Skeletal muscle cell (primary cell): ENCODE measurements around the gene PPP1R3F.

ENCODE experiments used
- DNase-seq: peaks from one replicate; pipeline ENCODE4 v3.0.0-alpha.2; 2010; ENCODE audit warnings: low read depth
- H3K4me3 ChIP-seq: 2 replicates; pipeline ENCODE4 v1.5.1; 2011; ENCODE audit warnings: low read depth, mild to moderate bottlenecking, control low read depth, low read length, moderate library complexity

Gene PPP1R3F, protein sequence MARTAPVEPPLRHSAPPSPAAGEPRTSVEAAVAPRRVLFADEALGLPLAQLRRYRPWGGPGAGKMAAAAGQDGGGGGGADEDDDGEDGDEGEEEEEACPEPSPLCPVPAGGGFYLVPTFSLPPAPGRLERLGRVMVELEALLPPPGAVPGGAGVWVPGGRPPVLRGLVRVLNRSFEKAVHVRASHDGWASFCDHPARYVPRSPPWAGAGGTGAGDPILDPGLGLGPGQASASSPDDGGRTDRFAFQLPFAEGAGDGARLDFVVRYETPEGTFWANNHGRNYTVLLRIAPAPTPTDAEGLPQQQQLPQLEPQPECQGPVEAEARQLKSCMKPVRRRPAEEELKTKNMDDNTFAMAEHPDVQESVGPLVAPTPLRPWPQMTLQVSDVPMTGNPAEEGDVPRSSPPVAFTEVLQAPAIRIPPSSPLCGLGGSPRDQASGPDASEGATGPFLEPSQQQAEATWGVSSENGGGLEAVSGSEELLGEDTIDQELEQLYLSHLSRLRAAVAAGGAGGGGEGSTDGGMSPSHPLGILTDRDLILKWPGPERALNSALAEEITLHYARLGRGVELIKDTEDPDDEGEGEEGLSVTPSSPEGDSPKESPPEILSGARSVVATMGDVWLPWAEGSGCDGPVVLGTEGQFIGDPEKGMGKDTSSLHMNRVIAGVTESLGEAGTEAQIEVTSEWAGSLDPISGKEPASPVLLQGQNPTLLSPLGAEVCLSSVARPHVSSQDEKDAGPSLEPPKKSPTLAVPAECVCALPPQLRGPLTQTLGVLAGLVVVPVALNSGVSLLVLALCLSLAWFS

GRCh38 chrX:49269767-49270248 lies at the start of gene PPP1R3F:
PPP1R3F (plus strand) TSS chrX:49269793; CDS start chrX:49269870, 77 bp downstream.
- DNase-seq: no peak
- peak within 1 kb of the TSS; percentile 62 for H3K4me3 ChIP-seq

GRCh38 chrX:49220100-49220499 lies 49.5 kb upstream of the PPP1R3F start:
- H3K4me3 ChIP-seq: no peak overlapping the region
- no peak for DNase-seq

GRCh38 chrX:49221868-49222267 lies 47.7 kb upstream of the PPP1R3F start:
- no peak overlapping the region for H3K4me3 ChIP-seq
- DNase-seq: no peak

- H3K4me3 ChIP-seq: no peak overlapping the region
- DNase-seq: no peak
Measured at GRCh38 chrX:49225858-49226257, 43.7 kb upstream of the PPP1R3F start.

DNA sequence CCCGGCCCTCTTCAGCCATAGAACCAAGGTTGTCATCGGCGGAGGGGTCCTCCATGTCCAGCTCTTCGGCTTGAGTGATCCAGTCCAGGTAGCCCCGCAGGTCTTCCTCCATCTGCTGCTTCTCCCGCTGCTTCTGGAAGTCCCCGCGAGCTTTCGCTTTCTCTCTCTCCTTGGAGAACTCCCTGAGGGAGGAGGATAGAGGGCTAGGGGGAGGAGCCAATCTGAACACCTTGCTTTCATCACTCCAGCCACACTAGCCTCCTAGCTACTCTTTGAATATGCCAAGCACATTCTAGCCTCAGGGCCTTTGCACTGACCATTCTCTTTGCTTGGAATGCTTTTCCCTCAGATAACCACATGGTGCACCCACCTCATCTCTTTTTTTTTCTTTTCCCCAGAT lies 42.6 kb upstream of the PPP1R3F start:
- DNase-seq: no peak
- no peak overlapping the region for H3K4me3 ChIP-seq

GRCh38 chrX:49227726-49228125 lies 41.9 kb upstream of the PPP1R3F start:
- H3K4me3 ChIP-seq: no peak overlapping the region
- no peak for DNase-seq

DNA sequence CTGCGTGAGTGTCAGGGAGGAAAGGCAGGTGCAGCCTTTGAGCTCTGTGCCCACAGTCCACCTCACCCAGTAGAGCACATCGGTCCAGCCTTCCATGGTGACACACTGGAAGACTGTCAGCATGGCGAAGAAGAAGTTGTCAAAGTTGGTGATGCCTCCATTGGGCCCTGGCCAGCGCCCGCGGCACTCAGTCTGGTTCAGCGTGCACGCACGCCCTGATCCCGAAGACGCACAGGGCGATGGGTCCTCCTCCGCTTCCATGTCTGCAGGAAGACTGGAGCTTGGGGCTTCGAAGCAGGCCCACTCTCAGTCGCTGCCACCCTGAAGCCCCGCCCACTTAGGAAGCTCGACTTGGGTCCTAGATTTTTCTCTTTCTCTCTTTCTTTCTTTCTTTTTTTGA lies 41.4 kb upstream of the PPP1R3F start:
- no peak overlapping the region for H3K4me3 ChIP-seq
- DNase-seq: no peak

GRCh38 chrX:49230500-49231232 lies 38.9 kb upstream of the PPP1R3F start:
- DNase-seq: no peak
- H3K4me3 ChIP-seq: peak overlapping the region; percentile 11

- DNase-seq: no peak
- no peak overlapping the region for H3K4me3 ChIP-seq
Measured at GRCh38 chrX:49231333-49232000, 38.1 kb upstream of the PPP1R3F start.

GRCh38 chrX:49232525-49232924 lies 37.1 kb upstream of the PPP1R3F start:
- no peak for DNase-seq
- no peak overlapping the region for H3K4me3 ChIP-seq

GRCh38 chrX:49233176-49233575 lies 36.4 kb upstream of the PPP1R3F start, which contains the start of gene CACNA1F:
CACNA1F (minus strand) TSS chrX:49233340; CDS start chrX:49233309, 31 bp downstream.
- DNase-seq: no peak
- no peak within 1 kb of the TSS for H3K4me3 ChIP-seq

DNA sequence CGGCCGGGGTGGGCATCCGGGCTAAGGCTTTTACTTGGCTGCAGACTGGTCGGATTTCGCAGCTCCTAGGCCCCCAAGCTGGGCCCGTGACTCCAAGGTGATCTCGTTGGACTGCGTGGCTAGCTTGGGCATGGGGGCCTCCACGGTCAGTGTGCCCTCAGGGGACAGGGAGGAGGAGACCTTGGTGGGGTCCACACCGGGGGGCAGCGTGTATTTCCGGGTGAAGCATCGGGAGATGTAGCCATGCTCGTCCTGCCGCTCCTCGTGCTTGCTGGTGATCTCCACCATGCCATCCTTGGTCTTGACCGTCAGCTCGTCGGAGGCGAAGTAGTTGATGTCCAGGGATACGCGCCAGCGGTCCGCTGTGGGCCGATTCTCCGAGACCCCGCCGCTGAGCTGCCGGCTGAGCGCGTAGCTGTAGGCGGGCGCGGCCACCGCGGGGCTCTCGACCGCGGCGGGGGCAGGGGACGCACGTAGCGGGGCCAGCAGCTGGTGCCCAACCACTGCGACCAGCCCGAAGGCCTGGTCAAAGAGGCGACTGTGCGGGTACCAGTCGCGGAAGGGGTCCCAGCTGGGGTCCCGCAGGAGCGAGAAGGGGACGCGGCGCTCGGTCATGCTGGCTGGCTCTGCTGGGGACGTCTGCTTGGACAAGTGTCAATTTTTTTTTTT lies 35.6 kb upstream of the PPP1R3F start:
- no peak overlapping the region for H3K4me3 ChIP-seq
- no peak for DNase-seq

- no peak overlapping the region for H3K4me3 ChIP-seq
- no peak for DNase-seq
Measured at GRCh38 chrX:49237060-49237459, 32.5 kb upstream of the PPP1R3F start.

DNA sequence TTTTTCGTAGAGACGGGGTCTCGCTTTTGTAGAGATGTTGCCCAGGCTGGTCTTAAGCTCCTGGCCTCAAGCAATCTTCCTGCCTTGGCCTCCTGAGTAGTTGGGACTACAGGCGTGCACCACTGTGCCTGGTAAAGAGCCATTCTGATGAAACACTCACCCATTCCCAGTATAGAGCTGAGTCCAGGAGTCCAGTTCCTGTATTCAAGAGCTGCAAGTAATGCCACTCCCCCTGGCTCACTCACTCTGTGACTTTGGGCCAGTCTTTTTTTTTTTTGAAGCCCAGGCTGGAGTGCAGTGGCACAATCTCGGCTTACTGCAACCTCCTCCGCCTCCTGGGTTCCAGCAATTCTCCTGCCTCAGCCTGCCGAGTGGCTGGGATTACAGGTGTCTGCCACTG lies 30.9 kb upstream of the PPP1R3F start:
- no peak overlapping the region for H3K4me3 ChIP-seq
- no peak for DNase-seq

GRCh38 chrX:49242545-49243066 lies 27.0 kb upstream of the PPP1R3F start:
- no peak overlapping the region for H3K4me3 ChIP-seq
- no peak for DNase-seq

GRCh38 chrX:49243166-49243565 lies 26.4 kb upstream of the PPP1R3F start:
- no peak overlapping the region for H3K4me3 ChIP-seq
- no peak for DNase-seq

- H3K4me3 ChIP-seq: no peak overlapping the region
- no peak for DNase-seq
Measured at GRCh38 chrX:49244207-49244606, 25.4 kb upstream of the PPP1R3F start.

DNA sequence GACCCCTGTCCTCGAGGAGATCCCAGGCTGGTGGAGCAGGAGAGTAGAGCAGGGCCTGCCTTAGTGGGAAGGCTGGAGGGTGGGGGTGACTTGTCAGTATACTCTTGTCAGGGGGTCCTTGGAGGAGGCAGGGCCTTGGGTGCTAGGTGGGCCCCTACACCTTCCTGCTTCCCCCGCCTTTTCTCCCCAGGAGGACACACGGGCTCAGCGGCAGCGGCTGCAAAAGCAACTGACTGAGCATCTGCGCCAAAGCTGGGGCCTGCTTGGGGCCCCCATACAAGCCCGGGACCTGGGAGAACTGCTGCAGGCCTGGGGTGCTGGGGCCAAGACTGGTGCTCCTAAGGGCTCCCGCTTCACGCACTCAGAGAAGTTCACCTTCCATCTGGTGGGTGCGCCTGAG lies 23.1 kb upstream of the PPP1R3F start:
- no peak for DNase-seq
- H3K4me3 ChIP-seq: no peak overlapping the region

GRCh38 chrX:49247346-49247745 lies 22.2 kb upstream of the PPP1R3F start:
- no peak for DNase-seq
- no peak overlapping the region for H3K4me3 ChIP-seq
